HepG2 (cell line): Measurements from ENCODE around the gene SULT6B1. TPM values are rescaled to one million over a fixed set of nuclear protein-coding genes. Genes with fewer than 3 reads are reported as not detected.

Experiments
- AKAP8 ChIP-seq: sonication (generic); formaldehyde crosslinking; IDR thresholded peaks from 2 replicates; pipeline ENCODE4 v1.5.1; 2020; ENCODE audit warnings: mild to moderate bottlenecking, missing genetic modification reagents
- CEBPG ChIP-seq: IDR thresholded peaks from 2 replicates; pipeline ENCODE4 v1.6.1; 2016
- CREB1 ChIP-seq, 2 experiments: fragments of 450-650 bp in 1 of 2; IDR thresholded peaks; 2 replicates each; pipeline ENCODE4 v1.6.1; 2016 to 2017; ENCODE audit warnings: control low read depth in 1 of 2, mild to moderate bottlenecking in 1 of 2, missing compliant biosample characterization in 1 of 2, missing genetic modification characterization in 1 of 2
- DRAP1 ChIP-seq: IDR thresholded peaks from 2 replicates; pipeline ENCODE4 v1.6.1; 2016; ENCODE audit warnings: missing genetic modification reagents, missing compliant biosample characterization
- ESRRA ChIP-seq: sonication (generic); formaldehyde crosslinking; IDR thresholded peaks from 2 replicates; pipeline ENCODE4 v1.5.1; 2020; ENCODE audit warnings: mild to moderate bottlenecking, low read depth, missing genetic modification reagents
- FLYWCH1 ChIP-seq: sonication (generic); formaldehyde crosslinking; IDR thresholded peaks from 2 replicates; pipeline ENCODE4 v1.8.1; 2023; ENCODE audit warnings: mild to moderate bottlenecking, missing genetic modification reagents
- KDM2A ChIP-seq: sonication (generic); formaldehyde crosslinking; IDR thresholded peaks from 2 replicates; pipeline ENCODE4 v1.4.0; 2020; ENCODE audit warnings: low read depth, missing genetic modification reagents, borderline replicate concordance
- MBD4 ChIP-seq: IDR thresholded peaks from 2 replicates; pipeline ENCODE4 v1.6.1; 2012; ENCODE audit warnings: low read length, inconsistent platforms, borderline replicate concordance
- PRMT3 ChIP-seq: sonication (generic); formaldehyde crosslinking; IDR thresholded peaks from 2 replicates; pipeline ENCODE4 v1.8.1; 2022; ENCODE audit warnings: low read depth, mild to moderate bottlenecking, moderate library complexity, missing genetic modification reagents, borderline replicate concordance
- RBAK ChIP-seq: sonication (generic); formaldehyde crosslinking; IDR thresholded peaks from 2 replicates; pipeline ENCODE4 v1.5.1; 2020; ENCODE audit warnings: mild to moderate bottlenecking, missing genetic modification reagents
- SCMH1 ChIP-seq: sonication (generic); formaldehyde crosslinking; IDR thresholded peaks from 2 replicates; pipeline ENCODE4 v1.9.0; 2021; ENCODE audit warnings: missing genetic modification reagents, mild to moderate bottlenecking, borderline replicate concordance
- STAG1 ChIP-seq: sonication (generic); formaldehyde crosslinking; IDR thresholded peaks from 2 replicates; pipeline ENCODE4 v1.4.0; 2020; ENCODE audit warnings: missing genetic modification reagents
- ZNF317 ChIP-seq: sonication (generic); formaldehyde crosslinking; IDR thresholded peaks from 2 replicates; pipeline ENCODE4 v1.5.0; 2020; ENCODE audit warnings: mild to moderate bottlenecking, missing genetic modification reagents
- ZNF326 ChIP-seq: sonication (generic); formaldehyde crosslinking; IDR thresholded peaks from 2 replicates; pipeline ENCODE4 v1.4.0; 2020; ENCODE audit warnings: missing genetic modification reagents, borderline replicate concordance
- ZNF451 ChIP-seq: sonication (generic); formaldehyde crosslinking; IDR thresholded peaks from 2 replicates; pipeline ENCODE4 v1.5.0; 2020; ENCODE audit warnings: mild to moderate bottlenecking, missing genetic modification reagents
- ZNF598 ChIP-seq: sonication (generic); formaldehyde crosslinking; IDR thresholded peaks from 2 replicates; pipeline ENCODE4 v1.5.1; 2020; ENCODE audit warnings: mild to moderate bottlenecking, missing genetic modification reagents, borderline replicate concordance
- ZNF605 ChIP-seq: sonication (generic); formaldehyde crosslinking; IDR thresholded peaks from 2 replicates; pipeline ENCODE4 v1.8.0; 2022; ENCODE audit warnings: mild to moderate bottlenecking, missing genetic modification reagents
- ZNF747 ChIP-seq: sonication (generic); formaldehyde crosslinking; IDR thresholded peaks from 2 replicates; pipeline ENCODE4 v1.8.1; 2023; ENCODE audit warnings: missing genetic modification reagents, mild to moderate bottlenecking, borderline replicate concordance
- ZNF773 ChIP-seq: sonication (generic); formaldehyde crosslinking; IDR thresholded peaks from 2 replicates; pipeline ENCODE4 v1.4.0; 2020; ENCODE audit warnings: missing genetic modification reagents, borderline replicate concordance
- ZNF788 ChIP-seq: sonication (generic); formaldehyde crosslinking; IDR thresholded peaks from 2 replicates; pipeline ENCODE4 v1.5.0; 2020; ENCODE audit warnings: mild to moderate bottlenecking, missing genetic modification reagents, borderline replicate concordance
- ZNF792 ChIP-seq: IDR thresholded peaks from 2 replicates; pipeline ENCODE4 v1.6.1; 2016
- polyA plus RNA-seq, 8 experiments: library from polyadenylated mRNA; depleted of rRNA in 3 of 8; stranded (reverse) in 7 of 8; unstranded in 1 of 8; fragments of >200 nt; fragmentation: Illumina TruSeq in 4 of 8; extraction: Trizol in 4 of 8; gene quantifications; 2 replicates each; pipeline versions ENCODE4 v1.2.1 to v1.2.3, GENCODE V29; 2011 to 2016; ENCODE audit warnings: low read depth in 4 of 8, missing spikeins in 1 of 8, mixed read lengths in 1 of 8; ENCODE audit not compliant: insufficient read depth in 1 of 8
- total RNA-seq, 5 experiments: library from RNA; depleted of rRNA; stranded (reverse); fragments of >200 nt; fragmentation: Illumina TruSeq; extraction: Trizol; gene quantifications; 2 replicates each; pipeline ENCODE4 v1.2.3, GENCODE V29; 2016; ENCODE audit warnings: low read depth in 1 of 5
- TF ChIP-seq, protein P1 (sequence below): sonication (generic); formaldehyde crosslinking; IDR thresholded peaks from 2 replicates; pipeline ENCODE4 v1.5.0; 2020; ENCODE audit warnings: missing genetic modification reagents
- TF ChIP-seq, protein P2 (sequence below): sonication (generic); formaldehyde crosslinking; IDR thresholded peaks from 2 replicates; pipeline ENCODE4 v1.8.0; 2022; ENCODE audit warnings: missing genetic modification reagents, mild to moderate bottlenecking, borderline replicate concordance
- TF ChIP-seq, protein P3 (sequence below): sonication (generic); formaldehyde crosslinking; IDR thresholded peaks from 2 replicates; pipeline ENCODE4 v1.9.0; 2021; ENCODE audit warnings: missing genetic modification reagents, borderline replicate concordance

Gene SULT6B1
- total and polyA plus RNA-seq, 2 of the 13 experiments (the other 11 are each of a cell fraction or from before 2014, with no cell fraction given) = not detected

- TF ChIP-seq ZNF598 = no peak
- TF ChIP-seq ZNF773 = no peak
- no peak for TF ChIP-seq ZNF326 (CRISPR knock-in tag)
- 0 out of 2 replicates have a peak, but pooled peaks have one; percentile 21 for TF ChIP-seq STAG1 (CRISPR knock-in tag)
- no peak for TF ChIP-seq FLYWCH1 (CRISPR knock-in tag)
- peak; percentile 52; the same call in 1 of the 2 replicates for TF ChIP-seq ZNF792 (CRISPR knock-in tag)
- TF ChIP-seq, protein P1, sequence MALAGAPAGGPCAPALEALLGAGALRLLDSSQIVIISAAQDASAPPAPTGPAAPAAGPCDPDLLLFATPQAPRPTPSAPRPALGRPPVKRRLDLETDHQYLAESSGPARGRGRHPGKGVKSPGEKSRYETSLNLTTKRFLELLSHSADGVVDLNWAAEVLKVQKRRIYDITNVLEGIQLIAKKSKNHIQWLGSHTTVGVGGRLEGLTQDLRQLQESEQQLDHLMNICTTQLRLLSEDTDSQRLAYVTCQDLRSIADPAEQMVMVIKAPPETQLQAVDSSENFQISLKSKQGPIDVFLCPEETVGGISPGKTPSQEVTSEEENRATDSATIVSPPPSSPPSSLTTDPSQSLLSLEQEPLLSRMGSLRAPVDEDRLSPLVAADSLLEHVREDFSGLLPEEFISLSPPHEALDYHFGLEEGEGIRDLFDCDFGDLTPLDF = no peak
- peak; percentile 28; the same call in 1 of the 2 replicates for TF ChIP-seq ZNF317 (CRISPR knock-in tag)
- no peak for TF ChIP-seq MBD4
- TF ChIP-seq RBAK (CRISPR knock-in tag) = no peak
- TF ChIP-seq, protein P2, sequence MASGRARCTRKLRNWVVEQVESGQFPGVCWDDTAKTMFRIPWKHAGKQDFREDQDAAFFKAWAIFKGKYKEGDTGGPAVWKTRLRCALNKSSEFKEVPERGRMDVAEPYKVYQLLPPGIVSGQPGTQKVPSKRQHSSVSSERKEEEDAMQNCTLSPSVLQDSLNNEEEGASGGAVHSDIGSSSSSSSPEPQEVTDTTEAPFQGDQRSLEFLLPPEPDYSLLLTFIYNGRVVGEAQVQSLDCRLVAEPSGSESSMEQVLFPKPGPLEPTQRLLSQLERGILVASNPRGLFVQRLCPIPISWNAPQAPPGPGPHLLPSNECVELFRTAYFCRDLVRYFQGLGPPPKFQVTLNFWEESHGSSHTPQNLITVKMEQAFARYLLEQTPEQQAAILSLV (CRISPR knock-in tag) = no peak
- 0 out of 2 replicates have a peak, but pooled peaks have one; percentile 35 for TF ChIP-seq KDM2A (CRISPR knock-in tag)
- peak; percentile 41; the same call in 1 of the 2 replicates for TF ChIP-seq ZNF605 (CRISPR knock-in tag)
- TF ChIP-seq DRAP1 (CRISPR knock-in tag) = peak; percentile 27; the same call in 1 of the 2 replicates
- TF ChIP-seq CEBPG (CRISPR knock-in tag) = 0 out of 2 replicates have a peak, but pooled peaks have one; percentile 36
- no peak for TF ChIP-seq CREB1 (IDR thresholded peaks at IDR 0.05)
- TF ChIP-seq CREB1 (CRISPR knock-in tag; IDR thresholded peaks at IDR 0.05) = peak; percentile 16; the same call in 1 of the 2 replicates
- no peak for TF ChIP-seq ZNF747 (CRISPR knock-in tag)
- TF ChIP-seq ZNF451 (CRISPR knock-in tag) = no peak
- peak; percentile 60; the same call in 1 of the 2 replicates for TF ChIP-seq ZNF788 (CRISPR knock-in tag)
- TF ChIP-seq, protein P3, sequence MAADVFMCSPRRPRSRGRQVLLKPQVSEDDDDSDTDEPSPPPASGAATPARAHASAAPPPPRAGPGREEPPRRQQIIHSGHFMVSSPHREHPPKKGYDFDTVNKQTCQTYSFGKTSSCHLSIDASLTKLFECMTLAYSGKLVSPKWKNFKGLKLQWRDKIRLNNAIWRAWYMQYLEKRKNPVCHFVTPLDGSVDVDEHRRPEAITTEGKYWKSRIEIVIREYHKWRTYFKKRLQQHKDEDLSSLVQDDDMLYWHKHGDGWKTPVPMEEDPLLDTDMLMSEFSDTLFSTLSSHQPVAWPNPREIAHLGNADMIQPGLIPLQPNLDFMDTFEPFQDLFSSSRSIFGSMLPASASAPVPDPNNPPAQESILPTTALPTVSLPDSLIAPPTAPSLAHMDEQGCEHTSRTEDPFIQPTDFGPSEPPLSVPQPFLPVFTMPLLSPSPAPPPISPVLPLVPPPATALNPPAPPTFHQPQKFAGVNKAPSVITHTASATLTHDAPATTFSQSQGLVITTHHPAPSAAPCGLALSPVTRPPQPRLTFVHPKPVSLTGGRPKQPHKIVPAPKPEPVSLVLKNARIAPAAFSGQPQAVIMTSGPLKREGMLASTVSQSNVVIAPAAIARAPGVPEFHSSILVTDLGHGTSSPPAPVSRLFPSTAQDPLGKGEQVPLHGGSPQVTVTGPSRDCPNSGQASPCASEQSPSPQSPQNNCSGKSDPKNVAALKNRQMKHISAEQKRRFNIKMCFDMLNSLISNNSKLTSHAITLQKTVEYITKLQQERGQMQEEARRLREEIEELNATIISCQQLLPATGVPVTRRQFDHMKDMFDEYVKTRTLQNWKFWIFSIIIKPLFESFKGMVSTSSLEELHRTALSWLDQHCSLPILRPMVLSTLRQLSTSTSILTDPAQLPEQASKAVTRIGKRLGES = no peak
- no peak for TF ChIP-seq AKAP8 (CRISPR knock-in tag)
- no peak for TF ChIP-seq ESRRA (CRISPR knock-in tag)
- TF ChIP-seq SCMH1 = no peak
- no peak for TF ChIP-seq PRMT3 (CRISPR knock-in tag)
These were observed 1.1 kb upstream of the SULT6B1 start (continued) for GRCh38 chr2:37189452-37190153.
